PC-3 (cell line): ENCODE measurements around the gene RHOBTB1. TPM values are rescaled to one million over a fixed set of nuclear protein-coding genes. Genes with fewer than 3 reads are reported as not detected.

Experiments used
- ATAC-seq: fragments of 200-7000 bp; cut with Tn5 transposase; 2 replicates; pipeline ENCODE4 v1.9.1; 2020; ENCODE audit warnings: mild to moderate bottlenecking, moderate library complexity
- BruUV-seq: library from RNA; stranded (reverse); fragments of 400-500 nt; replicated peaks from 2 replicates; lab custom pipeline; 2021; lab: Mats Ljungman, UMichigan
- CTCF ChIA-PET: fragments of 300-600 bp; sonication (Branson Sonifier 250); formaldehyde crosslinking; loops from one replicate; lab custom pipeline; 2022; ENCODE audit warnings: antibody characterized with exemption; lab: Charles Lee
- POLR2A ChIA-PET: fragments of 300-600 bp; sonication (Branson Sonifier 250); formaldehyde crosslinking; loops from one replicate; lab custom pipeline; 2022; ENCODE audit warnings: antibody characterized with exemption; ENCODE audit not compliant: unreplicated experiment; lab: Charles Lee
- DNase-seq: peaks from one replicate; pipeline ENCODE4 v3.0.0-alpha.2; 2015
- H2AFZ ChIP-seq: fragments of 300-600 bp; sonication (generic); 2 replicates; pipeline ENCODE4 v1.6.0; 2016; ENCODE audit warnings: antibody characterized with exemption, low read length
- H3F3A ChIP-seq: fragments of 300-600 bp; sonication (generic); one replicate; pipeline ENCODE4 v1.6.0; 2017; ENCODE audit warnings: antibody characterized with exemption, low read length, control low read depth, mild to moderate bottlenecking; ENCODE audit not compliant: unreplicated experiment
- H3K27ac ChIP-seq: fragments of 300-600 bp; sonication (generic); 2 replicates; pipeline ENCODE4 v1.5.1; 2016; ENCODE audit warnings: mild to moderate bottlenecking, low read length
- H3K27me3 ChIP-seq: fragments of 300-600 bp; sonication (generic); 2 replicates; pipeline ENCODE4 v1.6.1; 2016; ENCODE audit warnings: low read length, mixed read lengths
- H3K36me3 ChIP-seq: fragments of 300-600 bp; sonication (generic); 2 replicates; pipeline ENCODE4 v1.6.1; 2016; ENCODE audit warnings: low read depth, mixed run types, low read length, mixed read lengths
- H3K4me1 ChIP-seq: fragments of 300-600 bp; sonication (generic); 2 replicates; pipeline ENCODE4 v1.5.1; 2016; ENCODE audit warnings: low read length; ENCODE audit not compliant: insufficient read depth
- H3K4me2 ChIP-seq: fragments of 300-600 bp; sonication (generic); 2 replicates; pipeline ENCODE4 v1.6.0; 2016; ENCODE audit warnings: low read length
- H3K4me3 ChIP-seq: fragments of 300-600 bp; sonication (generic); 2 replicates; pipeline ENCODE4 v1.5.1; 2016; ENCODE audit warnings: mild to moderate bottlenecking, low read length, mixed read lengths
- H3K79me2 ChIP-seq: fragments of 300-600 bp; sonication (generic); 2 replicates; pipeline ENCODE4 v1.6.1; 2017; ENCODE audit warnings: low read length, mixed read lengths
- H3K9ac ChIP-seq: fragments of 300-600 bp; sonication (generic); 2 replicates; pipeline ENCODE4 v1.6.0; 2016; ENCODE audit warnings: mild to moderate bottlenecking, low read length
- H3K9me2 ChIP-seq: fragments of 300-600 bp; sonication (generic); replicated peaks from 2 replicates; pipeline ENCODE4 v1.6.1; 2016; ENCODE audit warnings: mixed run types, low read length, mixed read lengths
- H3K9me3 ChIP-seq: fragments of 300-600 bp; sonication (generic); 2 replicates; pipeline ENCODE4 v1.6.1; 2016; ENCODE audit warnings: low read length, mixed read lengths
- H4K20me1 ChIP-seq: fragments of 300-600 bp; sonication (generic); 2 replicates; pipeline ENCODE4 v1.6.1; 2016; ENCODE audit warnings: low read length, mixed read lengths
- CTCF ChIP-seq: fragments of 300-600 bp; sonication (generic); conservative IDR thresholded peaks from 2 replicates; pipeline ENCODE4 v1.5.1; 2017; ENCODE audit warnings: antibody characterized with exemption, low read depth, mild to moderate bottlenecking, low read length
- EZH2 ChIP-seq: fragments of 300-600 bp; sonication (generic); IDR thresholded peaks from one replicate; pipeline ENCODE4 v1.6.1; 2017; ENCODE audit warnings: antibody characterized with exemption, mild to moderate bottlenecking, low read length; ENCODE audit not compliant: unreplicated experiment
- EZH2phosphoT487 ChIP-seq: fragments of 300-600 bp; sonication (generic); IDR thresholded peaks from 2 replicates; pipeline ENCODE4 v1.6.1; 2018; ENCODE audit warnings: mild to moderate bottlenecking, antibody characterized with exemption, low read length, borderline replicate concordance
- intact Hi-C: fragments of 100-400 bp; cut with micrococcal nuclease; formaldehyde crosslinking; loops from 2 replicates; pipeline ENCODE4 v1.9.0; 2023
- total RNA-seq: library from RNA; depleted of rRNA; stranded (reverse); fragments of >200 nt; gene quantifications from 2 replicates; pipeline ENCODE4 v1.2.3, GENCODE V29; 2014

Gene RHOBTB1
- total RNA-seq, 1 experiment from 2014 or later: 6.7 TPM

- Histone ChIP-seq H3F3A (no peaks in the 10 kb centered on the region), H3K9me3 (no peaks in the 10 kb centered on the region), H3K4me2 (no peak overlapping the region), H3K79me2 (no peaks in the 10 kb centered on the region), H3K27me3 (no peaks in the 10 kb centered on the region), H4K20me1 (no peaks in the 10 kb centered on the region), H3K36me3 (no peaks in the 10 kb centered on the region), H3K9ac (no peak overlapping the region), H3K27ac (no peak overlapping the region), H3K9me2 (no peaks in the 10 kb centered on the region), H3K4me3 (no peak overlapping the region), H3K4me1 (peaks cover 13% of the 10 kb centered on the region), H2AFZ (no peak overlapping the region)
- TF ChIP-seq EZH2phosphoT487 (no peak), CTCF (no peak), EZH2 (no peak)
- ChIA-PET POLR2A (interaction anchor here (0.7 kb wide), 1 partner anchor 866 kb away, joined by 3 read pairs; no protein-coding TSS in a partner anchor), CTCF (interaction anchor here (1.3 kb wide), 1 partner anchor 68 kb away, joined by 5 read pairs; no protein-coding TSS in a partner anchor)
- DNase-seq (no peak), ATAC-seq (no peak)
- intact Hi-C loops: no loop called here
- BruUV-seq: no TSS peak
These were observed 47.2 kb downstream of the RHOBTB1 start for GRCh38 chr10:60896810-60897209.

- H3K9me3 ChIP-seq: no peaks in the 10 kb centered on the region
- no peak overlapping the region for H3K9ac ChIP-seq
- TF ChIP-seq EZH2 (no peak), EZH2phosphoT487 (no peak), CTCF (no peak)
- no peaks in the 10 kb centered on the region for H3F3A ChIP-seq
- no peaks in the 10 kb centered on the region for H3K9me2 ChIP-seq
- no peak overlapping the region for H3K4me2 ChIP-seq
- DNase-seq (no peak), ATAC-seq (no peak)
- no peak overlapping the region for H3K27ac ChIP-seq
- no peaks in the 10 kb centered on the region for H3K27me3 ChIP-seq
- no peaks in the 10 kb centered on the region for H3K79me2 ChIP-seq
- H4K20me1 ChIP-seq: no peaks in the 10 kb centered on the region
- no peak overlapping the region for H3K4me3 ChIP-seq
- no TSS peak for BruUV-seq
- H2AFZ ChIP-seq: no peak overlapping the region
- H3K4me1 ChIP-seq: peaks cover 13% of the 10 kb centered on the region
- H3K36me3 ChIP-seq: no peaks in the 10 kb centered on the region
- CTCF ChIA-PET: no interaction called here
- POLR2A ChIA-PET: no interaction called here
- intact Hi-C loops: no loop called here
These were observed 48.0 kb downstream of the RHOBTB1 start for GRCh38 chr10:60896033-60896432.

GRCh38 chr10:60894786-60895185 is 49.2 kb downstream of the RHOBTB1 start:
- no peak for TF ChIP-seq EZH2
- no peak for TF ChIP-seq EZH2phosphoT487
- TF ChIP-seq CTCF: no peak
- H2AFZ ChIP-seq: no peak overlapping the region
- no peak overlapping the region for H3K27ac ChIP-seq
- H3K4me1 ChIP-seq: peaks cover 13% of the 10 kb centered on the region
- H3K36me3 ChIP-seq: no peaks in the 10 kb centered on the region
- CTCF ChIA-PET: no interaction called here
- no peak overlapping the region for H3K4me2 ChIP-seq
- no peaks in the 10 kb centered on the region for H3K9me2 ChIP-seq
- POLR2A ChIA-PET: no interaction called here
- no peaks in the 10 kb centered on the region for H3F3A ChIP-seq
- H3K79me2 ChIP-seq: no peaks in the 10 kb centered on the region
- H3K4me3 ChIP-seq: no peak overlapping the region
- ATAC-seq (no peak), DNase-seq (no peak)
- no peaks in the 10 kb centered on the region for H4K20me1 ChIP-seq
- intact Hi-C loops: no loop called here
- H3K9me3 ChIP-seq: no peaks in the 10 kb centered on the region
- no peak overlapping the region for H3K9ac ChIP-seq
- no peaks in the 10 kb centered on the region for H3K27me3 ChIP-seq
- no TSS peak for BruUV-seq
